Endothelial cell of umbilical vein (primary cell): ENCODE data around the gene PCGF3. TPM values are rescaled to one million over a fixed set of nuclear protein-coding genes. Genes with fewer than 3 reads are reported as not detected.

Experiments used
- BruUV-seq: library from RNA; stranded (reverse); fragments of 400-500 nt; replicated peaks from 2 replicates; lab custom pipeline; 2021; lab: Mats Ljungman, UMichigan
- CTCF ChIA-PET: fragments of 300-600, 350-600 bp; sonication (Branson Sonifier 250); formaldehyde crosslinking; loops from one replicate; lab custom pipeline; 2021; ENCODE audit warnings: antibody characterized with exemption, inconsistent platforms; lab: Charles Lee
- POLR2A ChIA-PET: fragments of 300-600, 350-600 bp; sonication (Branson Sonifier 250); formaldehyde crosslinking; loops from one replicate; lab custom pipeline; 2021; ENCODE audit warnings: antibody characterized with exemption, inconsistent platforms; lab: Charles Lee
- DNase-seq: peaks from one replicate; pipeline ENCODE4 v3.0.0-alpha.2; 2011; ENCODE audit warnings: low read depth, low spot score
- FAIRE-seq: peaks from 2 replicates; lab custom pipeline; 2011; peaks lifted over from hg19 to GRCh38; lab: Jason Lieb, UNC
- H2AFZ ChIP-seq: 2 replicates; pipeline ENCODE4 v1.6.0; 2012; ENCODE audit warnings: low read depth, low read length, control low read depth, inconsistent platforms
- H3K27ac ChIP-seq: 2 replicates; pipeline ENCODE4 v1.5.1; 2011; ENCODE audit warnings: low read depth, mild to moderate bottlenecking, control low read depth, low read length, moderate library complexity; ENCODE audit not compliant: insufficient read depth
- H3K27me3 ChIP-seq, 2 experiments: 2 replicates each; pipeline versions ENCODE4 v1.6.0 to v1.6.1; 2011; ENCODE audit warnings: low read length in 2 of 2, mixed read lengths in 1 of 2; ENCODE audit not compliant: control insufficient read depth in 2 of 2, insufficient read depth in 2 of 2
- H3K36me3 ChIP-seq, 2 experiments: 2 replicates in 1 of 2; 3 replicates in 1 of 2; pipeline ENCODE4 v1.5.1; 2011; ENCODE audit warnings: low read length in 2 of 2, mild to moderate bottlenecking in 1 of 2, moderate library complexity in 1 of 2; ENCODE audit not compliant: control insufficient read depth in 2 of 2, insufficient read depth in 2 of 2; ENCODE audit errors: extremely low read depth in 1 of 2
- H3K4me1 ChIP-seq: 3 replicates; pipeline ENCODE4 v1.5.1; 2011; ENCODE audit warnings: mild to moderate bottlenecking, low read length; ENCODE audit not compliant: control insufficient read depth, insufficient read depth; ENCODE audit errors: extremely low read depth
- H3K4me2 ChIP-seq: 2 replicates; pipeline ENCODE4 v1.6.1; 2011; ENCODE audit warnings: low read length, control low read depth, mixed read lengths; ENCODE audit not compliant: insufficient read depth
- H3K4me3 ChIP-seq, 3 experiments: fragments of 200-600 bp in 1 of 3; sonication (generic), shearing (Covaris generic) in 1 of 3; replicated peaks in 1 of 3; 2 replicates each; pipeline ENCODE4 v1.5.1; 2011 to 2016; ENCODE audit warnings: control low read depth in 3 of 3, low read length in 3 of 3, mild to moderate bottlenecking in 2 of 3, inconsistent platforms in 1 of 3, low read depth in 1 of 3, moderate library complexity in 1 of 3; ENCODE audit not compliant: insufficient read depth in 1 of 3
- H3K79me2 ChIP-seq: 2 replicates; pipeline ENCODE4 v1.6.0; 2012; ENCODE audit warnings: low read length, inconsistent platforms; ENCODE audit not compliant: control insufficient read depth, insufficient read depth
- H3K9ac ChIP-seq: replicated peaks from 2 replicates; pipeline ENCODE3; 2011; ENCODE audit warnings: low read length, control low read depth; ENCODE audit not compliant: insufficient read depth; ENCODE audit errors: extremely low read depth
- H3K9me1 ChIP-seq: replicated peaks from 3 replicates; pipeline ENCODE4 v1.6.0; 2011; ENCODE audit warnings: mild to moderate bottlenecking, low read length; ENCODE audit not compliant: control insufficient read depth, insufficient read depth; ENCODE audit errors: extremely low read depth
- H3K9me3 ChIP-seq: replicated peaks from 2 replicates; pipeline ENCODE4 v1.5.1; 2012; ENCODE audit warnings: low read length, inconsistent platforms; ENCODE audit not compliant: control insufficient read depth, insufficient read depth
- H4K20me1 ChIP-seq: replicated peaks from 2 replicates; pipeline ENCODE3; 2011; ENCODE audit warnings: mild to moderate bottlenecking, low read length; ENCODE audit not compliant: control insufficient read depth, insufficient read depth; ENCODE audit errors: extremely low read depth
- GATA2 ChIP-seq: IDR thresholded peaks from 2 replicates; pipeline ENCODE4 v1.7.0; 2011; ENCODE audit warnings: low read depth, mild to moderate bottlenecking, moderate library complexity, mixed read lengths, low read length; ENCODE audit not compliant: insufficient read length, insufficient read depth
- MYC ChIP-seq: IDR thresholded peaks from one replicate; pipeline ENCODE4 v1.6.1; 2011; ENCODE audit warnings: mild to moderate bottlenecking, low read depth, low read length
- POLR2A ChIP-seq: IDR thresholded peaks from 2 replicates; pipeline ENCODE4 v1.6.1; 2012; ENCODE audit warnings: low read depth, mild to moderate bottlenecking, control low read depth, low read length
- POLR2AphosphoS5 ChIP-seq: IDR thresholded peaks from 2 replicates; pipeline ENCODE4 v1.6.1; 2012; ENCODE audit warnings: low read depth, mild to moderate bottlenecking, control low read depth, low read length, moderate library complexity; ENCODE audit not compliant: insufficient read depth
- dilution Hi-C: fragments of 300-500 bp; cut with MboI; formaldehyde crosslinking; loops from one replicate; pipeline ENCODE4 v1.15.0; 2019; ENCODE audit warnings: low sequenced_read_pairs; ENCODE audit not compliant: extremely low pct_ligation_motif_present
- intact Hi-C: fragments of 100-400 bp; cut with micrococcal nuclease; formaldehyde crosslinking; loops from one replicate; pipeline ENCODE4 v1.10.0; 2022
- polyA plus RNA-seq, 4 experiments: library from polyadenylated mRNA; depleted of rRNA in 3 of 4; stranded (reverse) in 3 of 4; unstranded in 1 of 4; fragments of >200 nt; gene quantifications; 2 replicates each; pipeline versions ENCODE4 v1.2.1 to v1.2.3, GENCODE V29; 2011 to 2012; ENCODE audit warnings: missing spikeins in 1 of 4
- total RNA-seq: library from RNA; stranded (reverse); gene quantifications from 2 replicates; pipeline ENCODE4 v1.2.3, GENCODE V29; 2021
- TF ChIP-seq, protein P1 (sequence below): IDR thresholded peaks from 2 replicates; pipeline ENCODE4 v1.6.1; 2011; ENCODE audit not compliant: insufficient read depth, insufficient read length

PCGF3 gene
- total and polyA plus RNA-seq, 2 donors (not counting 3 experiments of a cell fraction or from before 2014, with no cell fraction given), result 70.2 to 91.8 TPM

GRCh38 chr4:781493-782216, 76.0 kb downstream of the PCGF3 start:
- Histone ChIP-seq H3K36me3 (peaks cover 4 to 12% of the 10 kb centered on the region in 2 experiments), H3K9me3 (no peaks in the 10 kb centered on the region), H3K4me2 (peak overlapping the region; percentile 69), H3K4me3 (peak overlapping the region; percentile 75 to 99 (median 91)), H3K9ac (peak overlapping the region; percentile 97), H4K20me1 (no peaks in the 10 kb centered on the region), H3K79me2 (peaks cover 48% of the 10 kb centered on the region), H3K27me3 (peaks cover 0 to 2% of the 10 kb centered on the region in 2 experiments), H3K27ac (peak overlapping the region; percentile 91), H3K9me1 (no peaks in the 10 kb centered on the region), H3K4me1 (peaks cover 17% of the 10 kb centered on the region), H2AFZ (peak overlapping the region; percentile 78)
- FAIRE-seq, result peak; percentile 100
- intact Hi-C loops (loop anchor here (2.0 to 5.0 kb wide), 3 partner anchors 46 to 266 kb away; partner anchors contain the start of genes CPLX1, GAK and TMEM175), dilution Hi-C loops (no loop called here)
- BruUV-seq, result no TSS peak
- peak; percentile 100 for DNase-seq
- TF ChIP-seq GATA2, result no peak
- no peak for TF ChIP-seq MYC
- TF ChIP-seq, protein P1, sequence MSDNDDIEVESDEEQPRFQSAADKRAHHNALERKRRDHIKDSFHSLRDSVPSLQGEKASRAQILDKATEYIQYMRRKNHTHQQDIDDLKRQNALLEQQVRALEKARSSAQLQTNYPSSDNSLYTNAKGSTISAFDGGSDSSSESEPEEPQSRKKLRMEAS, result peak; percentile 98
- TF ChIP-seq POLR2AphosphoS5, result peak; percentile 95
- peak; percentile 90 for TF ChIP-seq POLR2A
- CTCF ChIA-PET, result interaction anchor here (0.7 to 2.9 kb wide), 3 partner anchors 11 to 205 kb away, joined by 3 to 13 read pairs (median 4); partner anchors contain the start of gene IDUA
- POLR2A ChIA-PET, result interaction anchor here (1.1 to 1.4 kb wide), 2 partner anchors 9 to 15 kb away, joined by 3 to 4 read pairs; no protein-coding TSS in a partner anchor
